Airway epithelial cell (primary cell): ENCODE data around the gene ATPAF2. TPM values are rescaled to one million over a fixed set of nuclear protein-coding genes. Genes with fewer than 3 reads are reported as not detected.

Experiments used
- total RNA-seq: library from RNA; depleted of rRNA; stranded (reverse); fragments of >200 nt; gene quantifications from 2 replicates; pipeline ENCODE4 v1.2.3, GENCODE V29; 2015

Gene ATPAF2
- 11.6 and 15.6 TPM in 2 replicates for total RNA-seq

GRCh38 chr17:18038861-18039534, at the start of gene ATPAF2, which contains the start of gene GID4:
Gene ATPAF2 (minus strand): TSS chr17:18039168. CDS start chr17:18039013, 155 bp downstream.
Gene GID4 (plus strand): TSS chr17:18039408. CDS start chr17:18039465, 57 bp downstream.

DNA sequence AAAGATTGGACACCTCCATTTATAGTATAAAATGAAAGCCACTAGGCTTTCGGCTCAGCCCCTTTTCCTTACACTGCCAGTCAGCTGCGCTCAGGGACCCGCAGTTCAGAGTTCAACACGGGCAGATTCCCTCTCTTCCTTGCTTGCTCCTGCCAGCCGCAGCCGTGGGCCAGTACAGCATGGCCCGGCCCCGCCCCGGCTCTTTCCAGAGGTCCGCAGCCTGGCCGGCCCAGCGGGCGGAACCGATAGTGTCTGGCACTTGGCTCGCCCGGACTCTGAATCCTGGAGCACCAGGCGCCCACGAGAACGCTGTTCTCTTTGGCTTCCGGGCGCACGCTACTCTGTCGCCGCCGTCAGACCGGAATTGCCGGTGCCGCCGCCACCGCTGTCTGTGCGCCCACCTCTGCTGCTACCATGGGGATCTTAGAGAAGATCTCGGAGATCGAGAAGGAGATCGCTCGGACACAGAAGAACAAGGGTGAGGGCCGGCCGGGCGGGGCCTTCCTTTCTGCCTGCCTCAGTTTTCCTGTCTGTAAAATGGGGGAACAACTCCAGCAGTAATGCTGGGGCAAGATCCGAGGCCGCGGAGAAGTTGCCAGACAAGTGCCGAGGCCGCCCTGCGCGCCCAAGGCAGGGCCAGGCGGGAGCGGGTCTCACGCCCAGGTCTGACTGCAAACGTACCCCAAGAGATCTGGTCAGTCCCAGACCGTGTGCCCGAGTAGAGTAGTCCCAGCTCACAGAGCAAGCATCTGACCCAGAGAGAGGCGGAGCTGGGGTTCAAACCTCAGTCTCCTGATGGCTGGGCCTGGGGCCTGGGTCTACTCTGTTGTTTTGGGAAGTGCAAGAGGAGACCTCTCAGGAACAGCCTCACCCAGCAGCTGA, 48.9 kb upstream of the ATPAF2 start, which contains the start of gene DRG2:
TSS of gene DRG2 (plus strand) at position 339 of the 882 bp plus-strand sequence. CDS start at position 415, 76 bp downstream.

DNA sequence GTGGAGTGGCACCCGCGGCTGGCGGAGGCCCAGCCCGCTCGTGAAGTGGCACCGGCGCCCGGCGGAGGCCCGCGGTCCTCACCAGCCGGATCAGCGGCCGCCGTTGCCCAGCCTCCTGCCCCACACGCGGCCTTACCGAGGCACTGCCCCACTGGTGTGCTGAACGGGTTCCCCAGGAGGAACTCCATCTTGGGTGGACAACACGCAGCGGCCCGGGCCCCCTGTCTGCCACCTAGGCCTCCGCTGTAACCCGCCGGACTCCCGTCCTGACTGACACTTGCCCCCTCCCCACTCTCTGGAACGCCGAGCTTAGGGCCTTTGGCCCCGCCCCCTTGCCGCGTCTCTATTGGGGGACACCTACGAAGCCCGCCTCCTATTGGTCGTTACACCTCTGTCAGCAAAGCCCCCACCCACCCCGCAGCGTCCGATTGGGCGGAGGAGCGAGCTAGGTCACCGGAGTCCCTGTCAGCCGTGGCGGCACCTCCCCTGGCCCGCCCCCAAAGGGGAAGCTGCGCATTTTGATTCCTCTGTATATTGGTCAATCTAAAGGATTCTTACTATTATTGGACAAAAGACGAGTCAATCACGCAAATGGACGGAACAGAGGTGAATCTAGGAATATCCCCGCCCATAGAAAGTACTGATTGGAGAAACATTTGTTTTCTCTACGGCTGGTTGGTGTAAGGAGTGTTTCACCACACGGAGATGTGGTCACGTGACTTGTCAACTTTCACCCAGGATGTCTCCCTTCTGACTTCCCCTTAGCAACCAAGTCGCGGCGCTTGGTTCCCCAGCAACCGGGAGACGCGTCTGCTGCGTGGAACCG, 66.6 kb downstream of the ATPAF2 start, which contains the start of the genes DRC3 and TOM1L2:
TSS of gene DRC3 (plus strand) at position 737 of the 826 bp plus-strand sequence. CDS start 4,737 bp downstream, outside the sequence.
TSS of gene TOM1L2 (minus strand) at position 275 of the 826 bp plus-strand sequence. CDS start at position 188, 87 bp downstream.

Other genes with a start within 250 kb of the ATPAF2 start
- gene SREBF1, start 202.2 kb downstream of the ATPAF2 start, total RNA-seq, result 300 and 327 TPM in 2 replicates
- 56.9 and 58.0 TPM in 2 replicates for gene TOM1L2, start 66.8 kb downstream of the ATPAF2 start, total RNA-seq
- 0.21 TPM in 1 of 2 replicates, not detected in the other for gene DRC3, start 66.3 kb downstream of the ATPAF2 start, total RNA-seq
- gene GID4, start 240 bp upstream of the ATPAF2 start, total RNA-seq, result 8.9 and 9.2 TPM in 2 replicates
- 38.4 and 42.7 TPM in 2 replicates for gene DRG2, start 48.8 kb upstream of the ATPAF2 start, total RNA-seq
- 0.21 TPM in 1 of 2 replicates, not detected in the other for gene MYO15A, start 69.6 kb upstream of the ATPAF2 start, total RNA-seq
- gene ALKBH5, start 144.7 kb upstream of the ATPAF2 start, total RNA-seq, result 74.3 and 101 TPM in 2 replicates
- 36.0 and 44.9 TPM in 2 replicates for gene LLGL1, start 186.5 kb upstream of the ATPAF2 start, total RNA-seq
- gene FLII, start 219.6 kb upstream of the ATPAF2 start, total RNA-seq, result 275 and 343 TPM in 2 replicates
- gene MIEF2, start 221.5 kb upstream of the ATPAF2 start, total RNA-seq, result 13.2 and 14.1 TPM in 2 replicates